Frontal cortex (tissue), 4 donors: Measurements from ENCODE around the gene NR2F1. TPM values are rescaled to one million over a fixed set of nuclear protein-coding genes. Genes with fewer than 3 reads are reported as not detected.
A peak's percentile ranks its signal among the peaks of the same experiment; 100 is the strongest.

Experiments used
- DNase-seq, 2 donors: peaks; one replicate each; pipeline ENCODE4 v3.0.0; 2012; ENCODE audit warnings: low spot score in 2 of 2
- FAIRE-seq: peaks from 2 replicates; lab custom pipeline; 2012; peaks lifted over from hg19 to GRCh38; lab: Jason Lieb, UNC
- total RNA-seq: library from RNA; depleted of rRNA; stranded (reverse); fragments of >200 nt; gene quantifications from one replicate; pipeline ENCODE4 v1.2.3, GENCODE V29; 2014
- donor health status: control.
- donor health status: control.
- donor health status: control.

The NR2F1 gene
- total RNA-seq, 1 donor from 2014 or later = 53.8 TPM

DNA sequence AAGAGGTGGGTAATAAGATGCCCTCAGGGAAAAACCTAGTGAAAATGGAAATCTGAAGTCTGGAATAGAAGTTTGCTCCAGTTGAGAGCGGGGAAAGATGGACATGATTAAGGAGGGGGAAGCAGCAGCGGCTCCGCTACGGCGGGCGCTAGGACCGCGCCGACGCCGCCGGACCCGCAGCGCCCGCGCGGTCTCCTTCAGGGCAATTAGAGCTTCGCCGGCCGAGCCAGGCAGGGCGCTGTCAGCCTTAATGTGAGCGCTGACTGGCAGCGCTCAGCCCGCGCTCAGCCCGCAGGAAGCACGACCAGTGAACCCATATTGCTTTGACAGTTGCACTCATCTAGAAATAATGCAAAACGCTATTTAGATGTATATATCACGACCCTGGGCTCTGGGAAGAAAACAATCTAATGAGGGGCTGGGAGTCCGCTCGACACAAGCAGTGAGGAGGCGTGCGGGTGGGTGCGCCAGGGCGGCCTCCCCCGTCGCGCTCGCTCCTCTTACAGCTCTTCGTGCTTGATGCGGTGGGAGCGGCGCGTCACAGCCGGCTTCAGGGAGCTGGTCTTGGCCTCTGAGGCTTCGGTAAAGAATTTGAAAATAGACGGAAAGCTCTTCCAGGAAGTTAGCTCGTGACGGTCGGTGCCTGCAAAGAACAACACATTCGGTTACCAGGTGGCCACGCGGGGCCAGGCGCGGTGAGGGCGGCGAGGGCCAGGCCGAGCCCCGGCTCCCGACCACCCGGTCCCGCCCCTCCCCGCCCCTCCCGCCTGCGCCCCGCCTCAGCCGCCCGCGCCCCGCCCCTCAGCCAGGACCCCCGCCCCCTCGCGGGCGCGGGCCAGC, 37.7 kb downstream of the NR2F1 start:
- FAIRE-seq (no peak), DNase-seq (peak; percentile 68 to 72)

DNA sequence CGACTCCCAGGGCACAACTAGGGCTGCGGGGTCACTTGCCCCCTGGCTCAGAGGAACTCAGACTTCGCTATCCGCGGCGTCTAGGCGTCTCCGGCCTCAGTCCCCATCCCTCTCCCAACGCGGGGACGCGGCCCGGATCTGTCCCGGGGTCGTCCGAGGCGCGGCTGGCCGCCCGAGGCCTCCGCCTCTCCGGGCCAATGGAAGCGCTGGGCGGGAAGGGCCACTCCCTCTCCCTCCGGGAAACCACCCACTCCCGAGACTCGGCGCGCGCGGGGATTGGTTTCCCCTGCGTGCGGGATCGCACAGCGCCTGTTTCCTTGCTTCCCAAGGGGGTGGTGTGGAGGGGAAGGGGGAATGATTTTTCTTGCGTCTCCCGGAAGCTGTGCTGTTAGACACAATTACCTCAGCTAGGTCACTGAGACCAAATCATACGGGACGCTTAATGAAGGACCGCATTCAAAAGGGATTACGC, 38.3 kb downstream of the NR2F1 start:
- DNase-seq = peak; percentile 67 to 70
- FAIRE-seq = no peak

DNA sequence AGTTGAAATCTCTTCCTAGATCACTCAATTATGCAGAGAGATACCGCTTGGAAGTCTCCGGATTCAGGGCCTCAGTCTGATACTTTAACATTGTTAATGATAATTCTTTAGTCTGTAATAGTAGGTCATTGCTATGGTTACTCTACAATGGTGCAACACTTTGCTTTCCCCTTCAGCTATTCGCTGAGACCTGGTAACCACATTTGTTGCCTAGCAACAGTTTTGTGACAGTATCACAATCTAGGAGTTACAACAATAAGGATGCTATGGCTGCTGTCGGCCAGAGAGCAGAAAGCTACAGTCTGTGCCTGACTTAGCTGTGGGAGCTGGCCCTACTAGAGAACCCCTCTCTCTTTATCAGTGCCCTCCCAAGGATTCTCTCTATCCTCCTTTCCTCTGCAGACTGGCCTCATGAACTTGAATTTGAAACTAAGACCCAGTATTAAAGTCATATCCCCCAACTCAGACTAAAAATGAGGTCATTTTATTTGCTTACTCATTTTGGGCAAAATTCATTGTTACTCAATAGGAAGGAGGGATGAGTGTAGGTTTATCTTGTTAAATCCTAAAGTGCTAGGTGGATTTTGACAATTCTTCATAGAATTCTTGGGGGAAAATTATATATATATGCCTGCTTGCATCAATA, 39.3 kb downstream of the NR2F1 start:
- FAIRE-seq (no peak), DNase-seq (no peak)

DNA sequence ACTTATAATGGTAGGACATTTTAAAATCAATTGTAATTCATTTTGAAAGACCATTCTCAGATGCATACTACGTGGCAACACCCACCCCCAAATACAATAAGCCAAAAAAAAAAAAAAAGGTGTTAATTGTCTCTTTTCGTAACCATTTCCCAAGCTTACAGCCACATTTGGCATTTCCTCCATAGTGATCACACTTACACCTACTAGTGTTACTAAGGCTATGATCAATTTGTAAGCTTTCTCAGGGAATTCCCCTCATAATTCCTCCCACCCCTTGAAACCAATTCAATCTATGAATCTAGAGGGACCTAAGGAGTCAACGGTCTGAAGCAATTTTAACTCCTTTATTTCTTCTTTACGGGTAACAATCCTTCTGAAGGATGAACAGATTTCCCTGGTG, 40.1 kb downstream of the NR2F1 start:
- DNase-seq (no peak), FAIRE-seq (no peak)

DNA sequence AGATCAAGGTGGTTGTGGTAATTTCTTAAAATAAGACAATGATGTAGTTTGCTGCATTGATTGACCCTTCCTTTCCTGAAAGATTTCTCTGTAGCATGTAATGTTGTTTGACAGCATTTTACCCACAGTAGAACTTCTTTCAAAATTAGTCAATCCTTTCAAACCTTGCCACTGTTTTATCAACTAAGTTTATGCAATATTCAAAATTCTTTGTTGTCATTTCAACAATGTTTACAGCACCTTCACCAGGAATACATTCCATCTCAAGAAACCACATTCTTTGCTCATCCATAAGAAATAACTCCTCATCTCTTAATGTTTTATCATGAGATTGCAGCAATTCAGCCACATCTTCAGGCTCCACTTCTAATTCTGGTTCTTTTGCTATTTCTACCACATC, 43.8 kb downstream of the NR2F1 start:
- FAIRE-seq = no peak

DNA sequence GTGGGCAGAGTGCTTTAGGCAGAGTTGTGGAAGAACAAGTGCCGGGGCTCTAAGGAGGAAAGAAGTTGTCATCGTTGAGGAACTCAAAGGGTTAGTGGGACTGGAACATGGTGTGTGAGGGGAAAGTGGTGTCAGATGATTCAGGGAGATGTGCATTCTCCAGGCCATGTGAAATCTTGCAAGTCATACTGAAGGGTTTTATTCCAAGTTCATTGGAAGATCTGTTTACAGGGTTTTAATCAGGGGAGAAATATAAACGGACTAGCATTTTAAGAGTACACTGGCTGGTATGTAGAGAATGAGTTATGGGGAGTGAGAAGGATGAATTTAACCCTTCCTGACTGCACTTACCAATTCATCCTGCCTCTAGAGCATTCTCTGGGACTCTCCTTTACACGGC, 49.3 kb downstream of the NR2F1 start:
- no peak for DNase-seq
- no peak for FAIRE-seq

More for the DNA sequence above, 43.8 kb downstream of the NR2F1 start:
- no peak for DNase-seq

DNA sequence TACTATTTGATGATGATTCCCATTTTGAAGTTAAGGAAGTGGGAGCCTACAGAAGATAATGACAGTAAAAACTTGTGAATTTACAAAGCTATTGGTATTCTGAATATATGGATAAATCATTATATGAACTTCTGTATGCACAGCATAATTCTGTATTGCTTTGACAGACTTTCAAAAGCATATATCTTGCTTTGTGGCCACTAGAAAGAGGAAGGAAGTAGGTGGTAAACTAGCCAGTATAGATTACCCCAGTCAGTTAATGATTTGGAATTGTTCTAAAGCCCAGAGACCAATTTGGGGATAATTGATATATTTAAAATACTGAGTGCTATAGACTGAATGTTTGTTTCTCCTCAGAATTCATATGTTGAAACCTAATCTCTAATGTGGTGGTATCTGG, 53.0 kb downstream of the NR2F1 start:
- DNase-seq (no peak), FAIRE-seq (no peak)

DNA sequence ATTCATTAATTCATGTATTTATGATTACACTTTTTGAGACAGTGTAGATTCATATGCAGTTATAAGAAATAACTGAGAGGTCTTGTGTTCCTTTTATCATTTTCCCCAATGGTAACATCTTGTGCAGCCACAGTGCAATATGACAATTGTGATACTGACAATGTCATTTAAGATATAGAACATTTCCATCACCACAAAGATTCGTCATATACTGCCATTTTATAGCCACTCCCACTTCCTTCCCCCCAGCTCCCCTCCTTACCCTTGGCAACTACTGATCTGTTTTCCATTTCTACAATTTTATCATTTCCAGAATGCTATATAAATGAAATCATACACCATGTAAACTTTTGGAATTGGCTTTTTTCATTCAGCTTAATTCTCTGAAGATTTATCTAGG, 53.8 kb downstream of the NR2F1 start:
- DNase-seq (no peak), FAIRE-seq (no peak)

DNA sequence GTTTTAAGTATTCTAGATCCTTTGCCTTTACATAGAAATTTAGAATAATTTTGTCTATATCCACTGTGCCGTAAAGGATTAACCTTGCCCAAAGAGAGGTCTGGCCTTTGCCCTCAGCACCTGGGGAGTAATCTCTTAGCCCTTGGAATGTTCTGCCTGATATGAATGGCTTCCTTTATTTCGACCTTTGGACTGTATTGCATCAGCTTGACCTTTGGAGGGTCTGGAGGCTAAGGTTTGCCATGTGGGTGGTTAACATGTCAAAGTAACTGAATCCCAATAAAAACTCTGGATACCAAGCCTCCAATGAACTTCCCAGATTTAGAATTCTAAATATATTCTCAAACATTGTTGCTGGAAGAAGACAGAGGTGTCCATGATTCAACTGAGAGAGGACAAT, 54.7 kb downstream of the NR2F1 start:
- no peak for DNase-seq
- FAIRE-seq = no peak

DNA sequence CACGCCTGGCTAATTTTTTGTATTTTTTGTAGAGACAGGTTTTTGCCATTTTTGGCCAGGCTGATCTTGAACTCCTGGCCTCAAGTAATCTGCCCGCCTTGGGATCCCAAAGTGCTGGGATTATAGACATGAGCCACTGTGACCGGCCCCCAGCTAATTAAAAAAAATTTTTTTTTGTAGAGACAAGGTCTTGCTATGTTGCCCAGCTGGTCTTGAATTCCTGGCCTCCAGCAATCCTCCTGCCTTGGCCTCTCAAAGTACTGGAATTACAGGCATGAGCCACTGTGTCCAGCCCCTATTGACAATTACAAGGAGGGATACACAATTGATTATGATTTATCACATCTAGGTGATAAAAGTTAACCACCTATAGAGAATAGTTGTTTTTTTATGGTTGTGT, 59.5 kb downstream of the NR2F1 start:
- FAIRE-seq = no peak
- no peak for DNase-seq

Other genes starting within 250 kb of the NR2F1 start
- gene NR2F1-AS1, start 2.0 kb upstream of the NR2F1 start, total RNA-seq = 60.7 TPM
- gene POU5F2, start 158.4 kb downstream of the NR2F1 start, total RNA-seq = 2.0 TPM